VCaP (cell line): Measurements from ENCODE around the gene VPS13C.
A peak's percentile ranks its signal among the peaks of the same experiment; 100 is the strongest.

Experiments used
- H3K27ac ChIP-seq: fragments of 450-650 bp; 2 replicates; pipeline ENCODE4 v1.5.1; 2017
- CTCF ChIP-seq: fragments of 450-650 bp; conservative IDR thresholded peaks from 2 replicates; pipeline ENCODE4 v1.5.1; 2017; ENCODE audit warnings: mild to moderate bottlenecking, moderate library complexity

Gene VPS13C

GRCh38 chr15:62060113-62060895 lies at the start of gene VPS13C:
Gene VPS13C, minus strand, starts transcription at chr15:62060447. Its CDS starts 73 bp downstream, at chr15:62060374.
- peak within 1 kb of the TSS; percentile 94 for H3K27ac ChIP-seq
- TF ChIP-seq CTCF: peak; percentile 92

- no peak for TF ChIP-seq CTCF
- H3K27ac ChIP-seq: peak overlapping the region; percentile 44
Measured at GRCh38 chr15:62109437-62109836, 49.2 kb upstream of the VPS13C start.

- no peak overlapping the region for H3K27ac ChIP-seq
- no peak for TF ChIP-seq CTCF
Measured at GRCh38 chr15:62108411-62108810, 48.2 kb upstream of the VPS13C start.

- H3K27ac ChIP-seq: no peak overlapping the region
- no peak for TF ChIP-seq CTCF
Measured at GRCh38 chr15:62107571-62108121, 47.4 kb upstream of the VPS13C start.

GRCh38 chr15:62106096-62106495 lies 45.8 kb upstream of the VPS13C start:
- no peak overlapping the region for H3K27ac ChIP-seq
- no peak for TF ChIP-seq CTCF

- TF ChIP-seq CTCF: no peak
Measured at GRCh38 chr15:62105266-62105665, 45.0 kb upstream of the VPS13C start.

GRCh38 chr15:62104846-62105245 lies 44.6 kb upstream of the VPS13C start:
- H3K27ac ChIP-seq: no peak overlapping the region
- TF ChIP-seq CTCF: no peak

More at GRCh38 chr15:62105266-62105665, 45.0 kb upstream of the VPS13C start:
- no peak overlapping the region for H3K27ac ChIP-seq
